GM18519 (cell line): ENCODE measurements around the gene ATP13A4.
A peak's percentile ranks its signal among the peaks of the same experiment; 100 is the strongest.

Source experiments
- ATAC-seq: cut with Tn5 transposase; IDR thresholded peaks from one replicate; pipeline ENCODE4 v1.9.1; 2021; ENCODE audit warnings: mild to moderate bottlenecking, moderate library complexity; ENCODE audit not compliant: unreplicated experiment, low FRiP score

The ATP13A4 gene

DNA sequence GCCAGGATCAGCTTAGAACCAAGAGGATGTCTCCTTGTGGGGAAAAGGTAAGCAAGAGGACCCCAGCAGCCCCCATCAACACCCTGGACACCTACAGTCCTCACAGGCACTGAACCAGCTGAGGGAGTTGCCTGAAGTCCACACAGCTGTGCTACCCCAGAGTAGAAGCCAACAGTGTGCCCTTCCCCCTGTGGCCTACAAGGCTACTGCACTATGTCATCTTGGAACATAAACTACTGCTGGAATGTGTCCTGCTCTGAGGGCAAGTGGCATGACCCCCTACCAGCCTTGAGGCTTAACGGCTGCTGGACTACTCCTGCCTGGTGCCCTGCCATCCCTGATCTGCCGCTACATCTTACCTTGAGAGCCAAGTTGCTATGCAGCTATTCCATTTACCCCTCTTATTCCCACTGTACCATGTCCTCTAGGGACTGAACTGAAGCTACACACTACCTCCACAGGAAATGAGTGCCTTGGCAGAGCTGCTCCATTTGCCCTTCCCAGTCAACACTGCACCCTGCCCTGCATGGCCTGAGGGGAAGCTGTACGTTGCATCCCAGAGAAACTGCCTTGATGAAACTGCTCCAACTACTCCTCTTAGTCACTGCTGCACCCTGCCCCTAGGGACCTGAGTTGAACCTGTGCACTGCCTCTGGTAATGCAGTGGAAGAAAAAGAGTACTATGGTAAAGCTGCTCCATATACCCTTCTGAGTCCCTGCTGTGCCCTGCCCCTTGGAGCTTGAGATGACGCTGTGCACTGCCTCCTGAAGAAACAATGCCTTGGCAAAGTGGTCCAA, 135.9 kb downstream of the ATP13A4 start:
- no peak for ATAC-seq

GRCh38 chr3:193416629-193417028, 138.1 kb downstream of the ATP13A4 start:
- ATAC-seq: no peak

GRCh38 chr3:193407688-193408087, 147.0 kb downstream of the ATP13A4 start:
- ATAC-seq: no peak

- no peak for ATAC-seq
Observed at GRCh38 chr3:193407112-193407511, 147.6 kb downstream of the ATP13A4 start.

DNA sequence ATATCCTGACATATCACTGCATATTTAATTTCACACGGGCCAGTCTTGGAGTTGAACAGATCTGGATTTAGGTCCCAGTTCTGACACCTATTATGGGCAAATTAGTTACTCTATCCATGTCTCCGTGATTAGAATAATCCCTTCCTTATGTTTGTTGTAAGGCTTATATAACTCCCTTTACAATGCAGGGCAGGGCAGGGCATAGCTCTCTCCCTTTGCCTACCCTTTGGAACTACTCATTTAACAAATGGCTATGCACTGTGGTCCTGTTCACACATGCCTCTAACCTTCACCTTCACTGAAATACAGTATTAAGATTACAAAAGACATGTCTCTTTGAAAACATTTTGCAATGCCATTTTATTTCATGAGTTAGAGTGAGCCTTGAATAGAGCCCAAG, 151.4 kb downstream of the ATP13A4 start:
- ATAC-seq: no peak

DNA sequence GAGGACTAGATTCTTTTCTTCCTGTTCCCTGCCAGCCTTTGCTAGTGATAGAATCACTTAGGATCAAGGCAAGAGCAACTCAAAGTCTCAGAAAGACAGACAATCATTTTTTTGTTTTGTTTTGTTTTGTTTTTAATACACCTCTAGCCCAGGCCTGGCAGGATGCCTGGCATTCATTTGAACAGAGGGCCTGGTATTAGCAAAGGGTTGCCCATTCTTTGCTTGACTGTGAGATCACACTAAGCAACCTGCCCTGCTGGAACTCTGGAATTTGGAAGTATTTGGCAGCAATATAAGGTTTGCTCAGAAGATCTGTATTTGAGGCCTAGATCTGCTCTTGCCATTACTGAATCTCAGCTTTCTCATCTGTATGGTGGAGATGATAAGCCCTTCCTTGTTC, 154.4 kb downstream of the ATP13A4 start:
- no peak for ATAC-seq

GRCh38 chr3:193396451-193397244, 158.0 kb downstream of the ATP13A4 start:
- no peak for ATAC-seq

DNA sequence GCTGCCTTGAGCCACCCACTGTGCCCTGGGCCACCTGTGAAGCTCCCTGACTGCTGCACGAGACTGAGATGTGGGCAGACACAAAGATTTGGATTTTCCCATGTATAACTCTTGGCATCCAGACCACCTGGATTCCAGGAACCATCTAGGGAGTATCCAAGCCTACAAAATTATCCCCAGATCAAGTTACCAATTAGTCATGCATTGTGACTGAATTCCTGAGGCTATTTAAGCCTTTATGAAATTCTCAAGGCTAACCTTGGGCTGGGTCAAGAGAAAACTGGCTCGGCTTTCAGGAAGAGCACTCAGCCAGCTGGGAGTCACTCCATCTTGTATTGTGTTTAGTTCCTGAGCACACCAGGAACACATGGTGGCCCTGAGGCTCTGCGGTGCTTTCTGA, 162.8 kb downstream of the ATP13A4 start:
- no peak for ATAC-seq

- ATAC-seq: no peak
Observed at GRCh38 chr3:193389335-193389734, 165.4 kb downstream of the ATP13A4 start.

DNA sequence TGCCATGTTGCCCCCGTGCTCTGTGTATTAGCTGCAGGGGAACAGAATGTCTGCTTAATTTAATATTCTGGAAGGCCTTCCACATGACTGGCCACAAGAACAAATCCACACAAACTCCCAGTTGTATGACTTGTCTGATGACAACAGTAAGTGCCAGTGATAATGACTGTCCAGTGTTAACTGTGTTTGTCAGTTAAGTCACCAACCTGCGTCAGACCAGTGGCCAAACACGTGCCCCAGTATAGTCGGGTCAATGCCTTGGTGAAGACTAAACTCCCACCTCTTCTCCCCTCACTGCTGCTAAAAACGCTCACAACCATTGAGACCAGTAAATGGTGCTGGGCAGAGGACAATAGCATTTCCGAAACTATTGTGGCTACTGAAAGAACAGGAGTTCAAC, 166.3 kb downstream of the ATP13A4 start:
- no peak for ATAC-seq

GRCh38 chr3:193387596-193387995, 167.1 kb downstream of the ATP13A4 start:
- ATAC-seq: no peak

- no peak for ATAC-seq
Observed at GRCh38 chr3:193378706-193379105, 176.0 kb downstream of the ATP13A4 start, which contains the start of gene ATP13A5. ATP13A5 (minus strand) TSS chr3:193378753; CDS start chr3:193378725, 28 bp downstream.

DNA sequence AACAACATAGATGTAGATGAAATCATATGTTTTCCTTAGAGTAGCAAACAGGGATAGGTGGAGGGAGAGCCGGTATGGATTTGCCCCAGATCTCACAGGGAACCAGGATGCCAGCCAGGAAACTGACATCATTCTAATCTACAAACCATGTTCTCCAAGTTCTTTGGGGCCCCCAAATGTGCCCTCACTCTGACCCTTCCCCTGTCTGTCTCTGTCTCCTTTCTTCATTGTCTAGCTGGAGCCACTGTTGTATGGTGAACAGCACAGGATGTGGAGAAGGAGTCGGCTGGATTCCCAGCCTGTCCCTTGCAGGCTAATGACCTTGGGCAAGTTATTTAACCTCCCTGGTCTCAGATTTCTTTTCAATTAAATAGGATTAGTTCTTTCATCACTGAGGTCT, 177.1 kb downstream of the ATP13A4 start:
- no peak for ATAC-seq

DNA sequence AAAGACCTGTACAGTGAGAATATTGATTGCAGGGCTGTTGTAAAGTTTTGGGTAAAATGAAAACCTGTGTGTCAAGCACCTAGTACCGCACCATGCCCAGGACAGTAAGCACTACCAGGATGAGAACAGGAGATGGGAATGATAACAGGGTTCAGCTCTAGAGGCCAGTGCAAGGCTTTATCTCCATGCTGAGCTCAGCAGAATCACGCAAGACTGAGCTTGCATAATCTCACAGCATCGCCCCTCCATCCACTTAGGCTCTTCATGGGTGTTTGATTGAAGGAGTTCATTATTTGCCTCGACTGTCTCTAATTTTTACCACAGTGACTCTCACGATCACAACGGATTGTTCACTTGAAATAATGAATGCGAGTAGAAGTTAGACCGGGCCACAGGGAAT, 179.1 kb downstream of the ATP13A4 start:
- ATAC-seq: no peak

DNA sequence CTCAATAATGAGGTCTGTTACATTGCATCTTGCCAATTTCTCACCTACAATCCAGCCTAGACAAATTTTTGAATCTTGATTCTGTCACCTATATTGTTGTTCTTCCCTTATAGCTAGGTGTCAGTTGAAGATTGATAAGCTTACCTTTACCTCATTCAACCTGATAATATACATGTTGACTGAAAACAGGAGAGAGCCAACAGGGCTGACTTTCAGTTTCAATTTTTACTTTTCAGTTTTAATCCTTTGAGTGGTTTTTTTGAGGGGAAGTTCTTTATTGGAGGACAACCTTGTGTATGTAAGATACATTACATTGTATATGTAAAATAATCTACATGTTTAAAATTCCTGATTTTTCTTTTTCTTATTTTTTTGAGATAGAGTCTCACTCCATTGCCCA, 181.9 kb downstream of the ATP13A4 start:
- ATAC-seq: peak; percentile 46

GRCh38 chr3:193367868-193368267, 186.8 kb downstream of the ATP13A4 start:
- no peak for ATAC-seq

- no peak for ATAC-seq
Observed at GRCh38 chr3:193357291-193357690, 197.4 kb downstream of the ATP13A4 start.

DNA sequence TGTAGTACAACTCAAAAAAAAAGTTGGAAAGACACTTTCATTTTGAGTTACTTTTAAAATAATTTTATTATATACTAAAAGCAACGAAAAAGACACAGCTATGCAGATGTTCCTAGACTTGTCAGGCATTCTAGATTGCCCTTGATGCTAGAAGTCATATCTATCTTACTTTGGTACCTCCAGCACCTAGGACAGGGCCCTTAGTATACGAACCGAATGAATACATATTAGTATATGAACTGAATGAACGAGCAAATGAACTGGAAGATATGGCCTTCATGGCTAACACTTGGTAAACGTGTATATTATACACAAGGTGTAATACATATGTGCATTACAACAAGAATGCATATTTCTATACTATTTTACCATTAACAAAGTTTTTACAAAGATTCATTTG, 200.3 kb downstream of the ATP13A4 start:
- no peak for ATAC-seq
